ENCODE measurements around the gene STAM2. TPM values are rescaled to one million over a fixed set of nuclear protein-coding genes. Genes with fewer than 3 reads are reported as not detected.
"Not testable (repeated sequence)": the region's sequence is repeated elsewhere in the genome, so short reads cannot be mapped to it uniquely, and the experiment has no call there.

The STAM2 gene
- total and polyA plus RNA-seq, 2 experiments from 2014 or later, result 13.1 to 41.0 TPM

GRCh38 chr2:152120430-152120829, 55.1 kb downstream of the STAM2 start:
- WGBS (ENCODE audit: low lambda C conversion rate, missing lambda C conversion rate), result 90% methylated on average over 1 of the region's 1 CpG
- Histone ChIP-seq H3K27me3 (no peaks in the 10 kb centered on the region), H3K4me2 (no peak overlapping the region), H3K4me1 (ENCODE audit: insufficient read depth) (no peaks in the 10 kb centered on the region), H3K4me3 (no peak overlapping the region), H3K36me3 (replicated peaks; ENCODE audit: insufficient read depth, low read depth) (no peaks in the 10 kb centered on the region), H3K9me2 (replicated peaks; ENCODE audit: insufficient read depth) (no peaks in the 10 kb centered on the region), H3K27ac (no peak overlapping the region), H3K9me3 (ENCODE audit: low read depth) (no peaks in the 10 kb centered on the region), H3K79me2 (no peaks in the 10 kb centered on the region), H2AFZ (no peak overlapping the region), H4K20me1 (ENCODE audit: insufficient read depth, poor library complexity, severe bottlenecking) (no peaks in the 10 kb centered on the region)
- DNase-seq (ENCODE audit: low spot score), result no peak
- TF ChIP-seq EZH2 (IDR thresholded peaks at IDR 0.05; ENCODE audit: borderline replicate concordance) (no peak), CTCF (IDR thresholded peaks at IDR 0.05; ENCODE audit: poor library complexity) (no peak), EZH2phosphoT487 (IDR thresholded peaks at IDR 0.05; ENCODE audit: low read depth, severe bottlenecking, unreplicated experiment) (no peak)

DNA sequence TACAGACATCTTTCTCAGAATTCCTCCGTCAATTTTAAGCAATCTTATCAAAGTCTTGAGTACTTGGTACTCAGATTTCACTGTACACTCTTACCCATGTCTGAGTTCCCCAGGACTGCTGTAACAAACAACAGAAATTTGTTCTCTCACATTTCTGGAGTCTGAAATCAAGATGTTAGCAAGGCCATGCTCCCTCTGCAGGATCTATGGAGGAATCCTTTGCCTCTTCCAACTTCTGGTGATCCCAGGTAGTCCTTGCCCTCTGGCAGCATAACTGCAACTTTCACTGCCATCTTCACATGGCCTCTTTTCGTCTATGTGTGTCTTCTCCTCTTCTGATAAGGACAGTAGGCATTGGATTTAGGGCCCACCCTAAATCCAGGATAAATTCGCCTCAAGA, 59.6 kb downstream of the STAM2 start:
- Histone ChIP-seq H3K27me3 (no peaks in the 10 kb centered on the region), H4K20me1 (ENCODE audit: insufficient read depth, poor library complexity, severe bottlenecking) (no peaks in the 10 kb centered on the region), H3K4me2 (no peak overlapping the region), H3K36me3 (replicated peaks; ENCODE audit: insufficient read depth, low read depth) (no peaks in the 10 kb centered on the region), H3K79me2 (no peaks in the 10 kb centered on the region), H3K9me3 (ENCODE audit: low read depth) (no peaks in the 10 kb centered on the region), H2AFZ (no peak overlapping the region), H3K4me3 (no peak overlapping the region), H3K9me2 (replicated peaks; ENCODE audit: insufficient read depth) (no peaks in the 10 kb centered on the region), H3K4me1 (ENCODE audit: insufficient read depth) (no peaks in the 10 kb centered on the region), H3K27ac (no peak overlapping the region)
- no peak for TF ChIP-seq EZH2phosphoT487 (IDR thresholded peaks at IDR 0.05; ENCODE audit: low read depth, severe bottlenecking, unreplicated experiment)
- TF ChIP-seq CTCF (IDR thresholded peaks at IDR 0.05; ENCODE audit: poor library complexity), result no peak
- no peak for TF ChIP-seq EZH2 (IDR thresholded peaks at IDR 0.05; ENCODE audit: borderline replicate concordance)
- DNase-seq (ENCODE audit: low spot score), result no peak
- WGBS (ENCODE audit: low lambda C conversion rate, missing lambda C conversion rate), result 94% methylated on average over 3 of the region's 3 CpGs

DNA sequence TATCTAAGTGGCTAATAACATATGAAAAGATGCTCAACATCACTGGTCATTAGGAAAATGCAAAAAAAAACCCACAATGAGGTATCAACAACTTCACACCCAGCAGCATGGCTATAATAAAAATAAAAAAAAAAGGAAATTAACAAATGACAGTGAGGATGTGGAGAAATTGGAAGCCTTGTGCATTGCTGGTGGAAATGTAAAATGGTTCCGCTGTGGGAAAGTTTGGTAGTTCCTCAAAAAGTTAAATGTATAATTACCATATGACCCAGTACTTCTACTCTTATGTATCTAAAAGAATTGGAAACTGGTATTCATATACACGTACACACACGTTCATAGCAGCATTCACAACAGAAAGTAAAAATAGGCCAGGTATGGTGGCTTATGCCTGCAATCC, 61.2 kb downstream of the STAM2 start:
- no peak overlapping the region for H2AFZ ChIP-seq
- no peaks in the 10 kb centered on the region for H3K9me3 ChIP-seq (ENCODE audit: low read depth)
- DNase-seq (ENCODE audit: low spot score), result no peak
- no peak overlapping the region for H3K4me2 ChIP-seq
- no peak overlapping the region for H3K27ac ChIP-seq
- no peak overlapping the region for H3K4me3 ChIP-seq
- no peaks in the 10 kb centered on the region for H3K79me2 ChIP-seq
- TF ChIP-seq EZH2phosphoT487 (IDR thresholded peaks at IDR 0.05; ENCODE audit: low read depth, severe bottlenecking, unreplicated experiment) (no peak), EZH2 (IDR thresholded peaks at IDR 0.05; ENCODE audit: borderline replicate concordance) (no peak), CTCF (IDR thresholded peaks at IDR 0.05; ENCODE audit: poor library complexity) (no peak)
- no peaks in the 10 kb centered on the region for H4K20me1 ChIP-seq (ENCODE audit: insufficient read depth, poor library complexity, severe bottlenecking)
- no peaks in the 10 kb centered on the region for H3K27me3 ChIP-seq
- WGBS (ENCODE audit: low lambda C conversion rate, missing lambda C conversion rate), result 97% methylated on average over 3 of the region's 3 CpGs
- no peaks in the 10 kb centered on the region for H3K36me3 ChIP-seq (replicated peaks; ENCODE audit: insufficient read depth, low read depth)
- H3K9me2 ChIP-seq (replicated peaks; ENCODE audit: insufficient read depth), result no peaks in the 10 kb centered on the region
- H3K4me1 ChIP-seq (ENCODE audit: insufficient read depth), result no peaks in the 10 kb centered on the region

DNA sequence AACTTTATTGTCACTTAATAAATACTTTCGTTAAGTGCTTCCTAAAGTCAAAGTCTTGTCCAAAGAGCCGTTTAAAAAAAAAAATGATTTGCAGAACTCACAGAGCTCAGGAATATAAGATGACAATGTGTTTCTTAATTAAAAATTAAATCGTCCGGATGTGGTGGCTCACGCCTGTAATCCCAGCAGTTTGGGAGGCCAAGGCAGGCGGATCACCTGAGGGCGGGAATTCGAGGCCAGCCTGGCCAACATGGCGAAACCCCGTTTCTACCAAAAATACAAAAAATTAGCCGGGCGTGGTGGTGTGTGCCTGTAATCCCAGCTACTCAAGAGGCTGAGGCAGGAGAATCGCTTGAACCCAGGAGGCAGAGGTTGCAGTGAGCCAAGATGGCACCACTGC, 68.4 kb downstream of the STAM2 start:
- not testable (repeated sequence) for H3K36me3 ChIP-seq (replicated peaks; ENCODE audit: insufficient read depth, low read depth); H3K27me3 ChIP-seq; H3K4me2 ChIP-seq; H3K27ac ChIP-seq; H3K79me2 ChIP-seq; H3K9me2 ChIP-seq (replicated peaks; ENCODE audit: insufficient read depth); H3K9me3 ChIP-seq (ENCODE audit: low read depth); H3K4me1 ChIP-seq (ENCODE audit: insufficient read depth); H4K20me1 ChIP-seq (ENCODE audit: insufficient read depth, poor library complexity, severe bottlenecking); H2AFZ ChIP-seq; H3K4me3 ChIP-seq; DNase-seq (ENCODE audit: low spot score)
- WGBS (ENCODE audit: low lambda C conversion rate, missing lambda C conversion rate), result 89% methylated on average over 13 of the region's 13 CpGs

Measured in hepatocyte (in vitro differentiated cells).